Stimulated activated CD4-positive, alpha-beta T cell treated with anti-CD3 and anti-CD28 coated beads, TNF-alpha, amount 100 ng/mL, for 4 hours (primary cell): ENCODE measurements around the gene APOB.
A peak's percentile ranks its signal among the peaks of the same experiment; 100 is the strongest.

Source experiments
- DNase-seq, 3 experiments: peaks; one replicate each; pipeline ENCODE4 v3.0.0-alpha.2; 2020; ENCODE audit warnings: low read depth in 3 of 3

Gene APOB

GRCh38 chr2:21046506-21046905 is 2.6 kb upstream of the APOB start:
- no peak for DNase-seq

GRCh38 chr2:21044694-21045371 is 960 bp upstream of the APOB start:
- no peak for DNase-seq

- peak; percentile 13 to 23 (median 14) for DNase-seq
Measured at GRCh38 chr2:21042958-21043743, 722 bp downstream of the APOB start.

- DNase-seq, result no peak
Measured at GRCh38 chr2:21042708-21042957, 1.2 kb downstream of the APOB start.

GRCh38 chr2:21041943-21042707 is 1.7 kb downstream of the APOB start:
- no peak for DNase-seq

GRCh38 chr2:21041462-21041861 is 2.4 kb downstream of the APOB start:
- DNase-seq, result no peak

GRCh38 chr2:21040468-21041377 is 3.1 kb downstream of the APOB start:
- DNase-seq, result no peak

- DNase-seq, result no peak
Measured at GRCh38 chr2:21039979-21040467, 3.9 kb downstream of the APOB start.

GRCh38 chr2:21039080-21039556 is 4.8 kb downstream of the APOB start:
- DNase-seq, result no peak

GRCh38 chr2:21038403-21039073 is 5.3 kb downstream of the APOB start:
- DNase-seq, result no peak

GRCh38 chr2:21037671-21038108 is 6.2 kb downstream of the APOB start:
- DNase-seq, result no peak

- no peak for DNase-seq
Measured at GRCh38 chr2:21036708-21037670, 6.9 kb downstream of the APOB start.

GRCh38 chr2:21035974-21036707 is 7.7 kb downstream of the APOB start:
- no peak for DNase-seq

GRCh38 chr2:21035282-21035973 is 8.4 kb downstream of the APOB start:
- DNase-seq, result no peak

- no peak for DNase-seq
Measured at GRCh38 chr2:21034972-21035279, 8.9 kb downstream of the APOB start.

- no peak for DNase-seq
Measured at GRCh38 chr2:21034156-21034971, 9.5 kb downstream of the APOB start.

GRCh38 chr2:21033237-21034155 is 10.4 kb downstream of the APOB start:
- DNase-seq, result no peak
